Osteoblast (primary cell): ENCODE data around the gene GUCA1A. TPM values are rescaled to one million over a fixed set of nuclear protein-coding genes. Genes with fewer than 3 reads are reported as not detected.

Experiments
- DNase-seq: peaks from one replicate; pipeline ENCODE4 v3.0.0; 2011; ENCODE audit warnings: low spot score, mixed read lengths; ENCODE audit not compliant: insufficient read length; ENCODE audit errors: missing footprints
- H2AFZ ChIP-seq: 2 replicates; pipeline ENCODE4 v1.6.0; 2011; ENCODE audit warnings: mild to moderate bottlenecking, low read length
- H3K27ac ChIP-seq: 2 replicates; pipeline ENCODE4 v1.5.1; 2011; ENCODE audit warnings: mild to moderate bottlenecking, low read depth, low read length, moderate library complexity
- H3K27me3 ChIP-seq: 2 replicates; pipeline ENCODE4 v1.6.0; 2012; ENCODE audit warnings: mild to moderate bottlenecking, control low read depth, inconsistent platforms, low read length, moderate library complexity; ENCODE audit not compliant: insufficient read depth
- H3K36me3 ChIP-seq: 2 replicates; pipeline ENCODE4 v1.5.1; 2011; ENCODE audit warnings: mild to moderate bottlenecking, low read length, control low read depth, moderate library complexity; ENCODE audit not compliant: insufficient read depth
- H3K4me1 ChIP-seq: 2 replicates; pipeline ENCODE4 v1.5.1; 2011; ENCODE audit warnings: mild to moderate bottlenecking, low read length, control low read depth, moderate library complexity; ENCODE audit not compliant: insufficient read depth
- H3K4me2 ChIP-seq: 2 replicates; pipeline ENCODE4 v1.6.0; 2011; ENCODE audit warnings: mild to moderate bottlenecking, low read length; ENCODE audit not compliant: insufficient read depth
- H3K4me3 ChIP-seq: fragments of 200-600 bp; sonication (generic); 3 replicates; pipeline ENCODE4 v1.5.1; 2012; ENCODE audit warnings: mild to moderate bottlenecking, low read length, inconsistent platforms; ENCODE audit not compliant: insufficient read depth
- H3K79me2 ChIP-seq: 2 replicates; pipeline ENCODE4 v1.6.0; 2012; ENCODE audit warnings: mild to moderate bottlenecking, low read length, control low read depth, inconsistent platforms; ENCODE audit not compliant: insufficient read depth
- H3K9me3 ChIP-seq: 2 replicates; pipeline ENCODE4 v1.5.1; 2011; ENCODE audit warnings: low read depth, low read length, control low read depth
- H4K20me1 ChIP-seq: 2 replicates; pipeline ENCODE4 v1.6.0; 2012; ENCODE audit warnings: mild to moderate bottlenecking, low read length, control low read depth; ENCODE audit not compliant: insufficient read depth
- total RNA-seq: library from RNA; depleted of rRNA; stranded (reverse); fragments of >200 nt; gene quantifications from 2 replicates; pipeline ENCODE4 v1.2.3, GENCODE V29; 2012
- TF ChIP-seq, protein P1 (sequence below): IDR thresholded peaks from 2 replicates; pipeline ENCODE4 v1.5.1; 2011; ENCODE audit warnings: mild to moderate bottlenecking, low read depth, low read length, moderate library complexity; ENCODE audit errors: extremely low read depth

GUCA1A gene
- total RNA-seq, 1 donor: not detected

DNA sequence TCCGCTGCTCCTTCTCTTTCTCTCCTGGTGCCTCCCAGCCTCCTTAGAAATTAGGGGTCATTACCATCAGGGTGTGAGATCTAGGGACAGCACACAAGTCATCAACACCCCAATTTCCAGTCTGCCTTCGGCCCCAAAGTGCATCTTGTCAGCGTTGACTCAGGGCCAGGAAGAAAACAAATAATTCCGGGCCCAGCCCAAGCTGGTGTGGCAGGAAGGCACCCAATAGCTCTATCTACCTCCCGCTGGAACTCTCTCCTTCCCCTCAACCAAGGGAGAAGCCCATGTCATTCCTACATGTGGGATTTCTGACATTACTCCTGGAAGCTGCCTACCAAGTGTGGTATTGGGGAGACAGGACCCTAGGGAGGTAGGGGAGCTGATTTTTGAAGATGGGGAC, 19.2 kb upstream of the GUCA1A start:
- Histone ChIP-seq H3K36me3 (no peaks in the 10 kb centered on the region), H2AFZ (no peak overlapping the region), H3K4me3 (no peak overlapping the region), H3K27me3 (no peaks in the 10 kb centered on the region), H4K20me1 (no peaks in the 10 kb centered on the region), H3K9me3 (no peaks in the 10 kb centered on the region), H3K4me2 (no peak overlapping the region), H3K27ac (no peak overlapping the region), H3K79me2 (no peaks in the 10 kb centered on the region), H3K4me1 (peaks cover 3% of the 10 kb centered on the region)
- no peak for DNase-seq
- TF ChIP-seq, protein P1, sequence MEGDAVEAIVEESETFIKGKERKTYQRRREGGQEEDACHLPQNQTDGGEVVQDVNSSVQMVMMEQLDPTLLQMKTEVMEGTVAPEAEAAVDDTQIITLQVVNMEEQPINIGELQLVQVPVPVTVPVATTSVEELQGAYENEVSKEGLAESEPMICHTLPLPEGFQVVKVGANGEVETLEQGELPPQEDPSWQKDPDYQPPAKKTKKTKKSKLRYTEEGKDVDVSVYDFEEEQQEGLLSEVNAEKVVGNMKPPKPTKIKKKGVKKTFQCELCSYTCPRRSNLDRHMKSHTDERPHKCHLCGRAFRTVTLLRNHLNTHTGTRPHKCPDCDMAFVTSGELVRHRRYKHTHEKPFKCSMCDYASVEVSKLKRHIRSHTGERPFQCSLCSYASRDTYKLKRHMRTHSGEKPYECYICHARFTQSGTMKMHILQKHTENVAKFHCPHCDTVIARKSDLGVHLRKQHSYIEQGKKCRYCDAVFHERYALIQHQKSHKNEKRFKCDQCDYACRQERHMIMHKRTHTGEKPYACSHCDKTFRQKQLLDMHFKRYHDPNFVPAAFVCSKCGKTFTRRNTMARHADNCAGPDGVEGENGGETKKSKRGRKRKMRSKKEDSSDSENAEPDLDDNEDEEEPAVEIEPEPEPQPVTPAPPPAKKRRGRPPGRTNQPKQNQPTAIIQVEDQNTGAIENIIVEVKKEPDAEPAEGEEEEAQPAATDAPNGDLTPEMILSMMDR: no peak

DNA sequence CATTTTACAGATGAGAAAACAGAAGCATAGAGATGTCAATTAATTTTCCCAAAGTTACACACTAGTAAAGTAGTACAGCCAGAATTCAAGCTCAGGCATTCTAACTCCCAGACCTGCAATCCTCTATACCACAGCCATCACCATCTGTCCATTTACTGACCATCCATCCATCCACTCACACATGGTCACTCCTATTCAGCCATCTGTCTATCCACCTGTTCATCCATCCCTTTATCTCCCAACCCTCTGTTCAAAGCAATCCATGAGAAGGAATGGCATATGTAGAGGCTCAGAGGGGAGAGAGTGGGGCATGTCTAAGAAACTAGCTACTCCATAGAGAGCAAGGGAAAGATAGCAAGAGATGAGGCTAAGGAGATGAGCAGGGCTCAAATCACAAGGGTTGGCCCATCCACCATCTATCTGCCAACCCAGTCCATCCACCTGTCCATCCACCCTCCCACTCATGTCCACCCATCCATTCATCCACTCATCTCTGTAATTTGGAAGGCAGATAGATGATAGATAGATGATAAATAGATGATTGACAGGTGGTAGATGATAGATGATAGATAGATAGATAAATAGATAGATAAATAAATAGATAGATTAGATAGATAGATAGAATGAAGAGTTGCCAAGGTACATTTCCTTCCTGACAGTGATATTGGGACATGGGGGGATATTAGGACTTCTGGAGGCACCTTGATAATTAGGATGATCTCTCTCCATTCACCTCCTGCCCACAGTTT, 18.5 kb upstream of the GUCA1A start:
- no peak overlapping the region for H2AFZ ChIP-seq
- no peaks in the 10 kb centered on the region for H4K20me1 ChIP-seq
- peaks cover 3% of the 10 kb centered on the region for H3K4me1 ChIP-seq
- no peak overlapping the region for H3K27ac ChIP-seq
- H3K9me3 ChIP-seq: no peaks in the 10 kb centered on the region
- TF ChIP-seq, protein P1: no peak
- no peaks in the 10 kb centered on the region for H3K79me2 ChIP-seq
- H3K36me3 ChIP-seq: no peaks in the 10 kb centered on the region
- DNase-seq: no peak
- no peaks in the 10 kb centered on the region for H3K27me3 ChIP-seq
- no peak overlapping the region for H3K4me2 ChIP-seq
- H3K4me3 ChIP-seq: no peak overlapping the region

DNA sequence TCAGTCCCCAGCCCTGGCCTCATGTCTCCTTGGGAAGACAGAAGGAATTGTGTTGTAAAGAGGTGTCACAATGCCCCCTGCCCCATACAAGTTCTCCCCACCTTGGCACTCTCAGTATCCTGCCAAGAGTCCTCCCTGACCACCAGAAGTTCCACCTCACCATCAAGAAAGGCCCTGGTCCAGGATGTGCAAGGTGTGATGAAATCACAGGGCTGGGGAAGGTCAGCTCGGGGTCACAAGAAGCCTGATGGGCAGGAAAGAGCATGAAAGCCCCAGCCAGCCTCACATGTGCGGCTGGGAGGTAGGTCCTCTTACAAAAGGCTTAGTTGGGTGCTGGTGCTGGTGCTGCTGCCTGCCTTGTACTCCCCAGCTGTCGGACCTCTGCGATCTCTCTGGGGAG, 17.9 kb upstream of the GUCA1A start:
- no peak overlapping the region for H3K4me2 ChIP-seq
- no peaks in the 10 kb centered on the region for H3K79me2 ChIP-seq
- peaks cover 3% of the 10 kb centered on the region for H3K4me1 ChIP-seq
- TF ChIP-seq, protein P1: no peak
- H3K27ac ChIP-seq: no peak overlapping the region
- H4K20me1 ChIP-seq: no peaks in the 10 kb centered on the region
- DNase-seq: no peak
- H3K4me3 ChIP-seq: no peak overlapping the region
- H3K27me3 ChIP-seq: no peaks in the 10 kb centered on the region
- H3K36me3 ChIP-seq: no peaks in the 10 kb centered on the region
- no peaks in the 10 kb centered on the region for H3K9me3 ChIP-seq
- no peak overlapping the region for H2AFZ ChIP-seq

DNA sequence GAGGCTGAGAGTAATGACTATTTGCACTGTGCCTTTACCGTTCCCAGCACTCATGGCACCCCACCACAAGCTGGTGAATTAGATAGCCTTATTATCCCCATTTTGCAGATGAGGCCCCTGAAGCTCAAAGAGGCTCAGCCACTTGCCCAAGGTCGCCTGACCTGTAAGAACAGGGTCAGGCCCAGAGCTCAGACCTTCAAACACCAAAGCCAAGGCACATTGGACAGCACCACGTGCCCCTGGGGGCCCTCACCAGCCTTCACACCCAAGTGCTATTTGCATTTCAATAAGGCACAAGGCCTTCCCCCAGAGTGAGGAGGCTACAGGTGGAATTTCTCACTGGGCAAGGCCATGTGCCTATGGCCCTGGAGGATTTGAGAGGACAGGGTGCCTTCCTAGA, 16.5 kb upstream of the GUCA1A start:
- DNase-seq: no peak
- H3K27ac ChIP-seq: no peak overlapping the region
- H4K20me1 ChIP-seq: no peaks in the 10 kb centered on the region
- no peak overlapping the region for H3K4me2 ChIP-seq
- no peaks in the 10 kb centered on the region for H3K36me3 ChIP-seq
- no peak overlapping the region for H3K4me3 ChIP-seq
- TF ChIP-seq, protein P1: no peak
- no peak overlapping the region for H2AFZ ChIP-seq
- peaks cover 5% of the 10 kb centered on the region for H3K27me3 ChIP-seq
- H3K9me3 ChIP-seq: no peaks in the 10 kb centered on the region
- H3K79me2 ChIP-seq: no peaks in the 10 kb centered on the region
- H3K4me1 ChIP-seq: peaks cover 3% of the 10 kb centered on the region
